Mucosa of gallbladder (tissue), 1 donor: ENCODE data around the gene EEIG1. TPM values are rescaled to one million over a fixed set of nuclear protein-coding genes. Genes with fewer than 3 reads are reported as not detected.

ENCODE experiments used
- DNase-seq: peaks from one replicate; pipeline ENCODE4 v3.0.0-alpha.2; 2020; ENCODE audit warnings: low spot score
- total RNA-seq: library from RNA; stranded (reverse); gene quantifications from one replicate; pipeline ENCODE4 v1.2.1, GENCODE V29; 2021
- donor health status: DM: no; HTN: no; CAD: no.

Gene EEIG1
- total RNA-seq, 1 donor from 2014 or later: 220 TPM

DNA sequence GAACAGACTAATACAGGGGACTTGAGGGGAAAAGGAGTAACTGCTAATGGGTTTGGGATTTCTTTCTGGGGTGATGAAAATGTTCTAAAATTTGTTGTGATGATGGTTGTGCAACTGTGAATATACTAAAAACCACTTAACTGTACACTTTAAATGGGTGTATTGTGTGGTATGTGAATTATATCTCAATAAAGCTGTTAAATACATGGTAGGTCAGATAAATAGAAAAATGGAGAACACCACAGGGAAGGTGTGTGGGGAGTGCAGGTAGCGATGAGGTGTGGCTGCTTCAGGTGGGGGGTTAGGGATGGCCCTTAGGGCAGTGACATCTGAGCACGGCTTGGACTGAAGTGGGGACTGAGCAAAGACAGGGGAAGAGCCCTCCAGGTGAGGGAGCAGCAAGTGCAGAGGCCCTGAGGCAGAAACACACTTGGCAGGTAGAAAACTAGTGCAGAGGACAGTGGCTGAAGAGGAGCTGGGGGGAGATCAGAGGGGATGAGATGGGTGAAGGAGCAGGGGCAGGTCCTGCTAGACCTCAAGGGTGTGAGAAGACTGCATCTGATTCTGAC is 20.9 kb downstream of the EEIG1 start:
- no peak for DNase-seq

GRCh38 chr9:127959398-127959797 is 21.4 kb downstream of the EEIG1 start:
- no peak for DNase-seq

GRCh38 chr9:127958728-127959127 is 22.1 kb downstream of the EEIG1 start:
- DNase-seq: no peak

GRCh38 chr9:127955294-127956015 is 25.3 kb downstream of the EEIG1 start:
- peak; percentile 95 for DNase-seq

- DNase-seq: no peak
Observed at GRCh38 chr9:127954831-127955293, 25.9 kb downstream of the EEIG1 start.

DNA sequence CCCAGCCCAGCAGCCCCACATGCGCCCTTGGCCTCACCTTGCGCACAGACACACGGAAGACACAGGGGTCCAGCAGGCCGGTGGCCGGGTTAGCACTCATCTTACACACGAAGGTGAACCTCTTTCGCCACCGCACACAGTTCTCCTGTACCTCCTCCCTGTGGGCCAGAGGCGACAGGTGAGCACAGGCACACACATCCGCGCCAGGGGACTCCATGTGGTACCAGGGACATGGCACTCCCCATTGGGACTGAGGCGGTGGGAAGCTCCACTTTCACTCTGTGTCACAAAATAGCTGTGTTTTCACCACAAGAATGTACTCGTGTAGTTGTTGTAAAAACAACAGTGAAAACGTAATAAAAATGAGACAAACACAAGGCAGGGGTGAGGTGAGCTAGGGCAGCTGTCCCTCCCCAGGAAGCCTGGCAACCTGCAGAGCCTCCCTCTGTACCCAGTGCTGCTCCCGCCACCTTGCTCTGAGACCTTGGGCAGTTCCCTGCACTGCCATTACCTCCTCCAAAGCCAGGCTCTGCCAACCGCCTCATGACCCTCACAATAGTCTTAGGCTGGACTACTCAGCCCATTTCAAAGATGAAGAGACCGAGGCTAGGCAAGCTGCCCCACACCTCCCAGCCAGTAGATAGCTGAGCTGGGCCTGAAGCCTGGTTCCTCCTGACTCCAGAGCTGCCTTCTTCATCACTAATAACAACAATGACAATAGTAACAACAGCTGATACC is 26.9 kb downstream of the EEIG1 start:
- no peak for DNase-seq

DNA sequence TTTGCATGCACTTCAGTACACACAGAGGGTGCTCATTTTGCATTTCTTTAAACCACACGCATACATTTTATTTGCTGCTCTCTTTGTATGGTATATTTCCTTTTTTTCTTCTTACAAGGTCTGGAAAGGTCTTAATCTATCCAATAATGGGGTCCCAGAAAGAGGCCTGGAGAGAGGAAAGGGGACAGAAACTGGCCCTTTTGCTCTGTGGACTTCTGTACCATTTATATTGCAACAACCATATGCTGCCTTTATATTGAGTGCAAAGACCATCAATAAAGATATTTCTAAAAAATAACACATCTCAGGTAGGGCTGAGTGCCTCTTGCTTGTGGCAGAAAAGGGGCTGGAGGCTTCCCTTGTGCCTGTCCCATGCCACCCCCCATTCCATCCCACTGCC is 27.6 kb downstream of the EEIG1 start:
- DNase-seq: no peak

- no peak for DNase-seq
Observed at GRCh38 chr9:127950513-127951289, 30.1 kb downstream of the EEIG1 start.

- DNase-seq: no peak
Observed at GRCh38 chr9:127949827-127950512, 30.8 kb downstream of the EEIG1 start.

GRCh38 chr9:127947841-127948710 is 32.7 kb downstream of the EEIG1 start:
- DNase-seq: no peak

DNA sequence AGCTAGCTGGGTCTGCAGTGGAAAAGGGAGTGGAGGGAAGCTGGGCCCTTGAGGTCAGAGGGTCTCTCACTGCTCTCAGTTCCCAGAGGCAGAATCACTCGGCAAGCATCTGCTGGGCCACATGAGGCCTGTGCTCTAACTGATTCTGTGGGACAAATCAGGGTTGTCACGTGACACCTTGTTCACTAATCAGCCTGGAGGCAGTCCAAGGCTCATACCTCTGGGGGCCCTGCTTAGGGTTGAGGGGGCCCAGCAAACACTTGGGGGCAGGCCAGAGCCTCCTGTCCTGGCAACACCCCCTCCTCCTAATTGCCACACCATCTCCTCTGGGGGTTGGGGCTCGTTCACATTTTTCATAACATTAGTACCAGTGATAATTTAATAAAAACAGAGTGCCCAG is 34.1 kb downstream of the EEIG1 start:
- DNase-seq: no peak

DNA sequence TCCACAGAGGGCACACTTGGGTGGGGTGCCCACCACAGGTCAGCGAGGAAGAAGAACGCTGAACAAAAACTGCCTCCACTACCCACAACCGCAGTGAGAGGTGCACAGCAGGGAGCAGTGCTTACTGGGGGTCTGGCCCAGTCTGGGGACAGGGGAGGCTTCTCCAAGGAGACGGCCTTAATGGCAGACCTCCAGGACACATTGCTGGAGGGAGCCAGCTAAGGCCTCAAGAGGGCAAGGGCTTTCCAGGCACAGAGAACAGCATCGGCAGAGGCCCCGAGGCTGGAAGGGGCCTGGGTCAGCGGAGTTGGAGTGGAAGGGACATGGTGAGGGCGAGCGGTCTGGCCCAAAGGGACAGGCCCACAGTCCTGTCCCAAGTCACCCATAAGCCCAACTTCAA is 34.8 kb downstream of the EEIG1 start:
- no peak for DNase-seq

- DNase-seq: no peak
Observed at GRCh38 chr9:127945338-127945737, 35.5 kb downstream of the EEIG1 start.

GRCh38 chr9:127944586-127945218 is 36.1 kb downstream of the EEIG1 start:
- no peak for DNase-seq

DNA sequence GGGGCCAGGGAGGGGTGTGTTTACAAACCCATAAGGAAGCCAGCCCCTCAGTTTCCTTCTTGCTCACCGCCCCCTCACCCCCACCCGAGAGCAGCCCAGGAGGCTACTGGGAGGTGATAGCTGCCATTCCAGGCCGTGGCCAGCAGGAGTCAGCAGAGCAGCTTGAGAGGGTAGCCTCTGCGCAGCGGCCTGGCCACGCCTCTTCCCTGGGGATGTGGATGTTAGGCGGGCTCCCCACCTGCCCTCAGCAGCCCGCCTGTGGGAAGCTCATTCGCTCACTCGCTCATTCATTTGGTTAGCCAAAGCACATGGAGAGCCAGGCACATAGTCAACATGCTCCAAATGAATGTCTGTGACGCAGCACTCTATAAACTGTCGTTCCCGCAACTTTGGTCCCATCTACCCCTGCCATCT is 37.1 kb downstream of the EEIG1 start:
- DNase-seq: peak; percentile 80

- no peak for DNase-seq
Observed at GRCh38 chr9:127943011-127943662, 37.7 kb downstream of the EEIG1 start.

GRCh38 chr9:127942216-127943010 is 38.4 kb downstream of the EEIG1 start:
- DNase-seq: peak; percentile 70

- DNase-seq: no peak
Observed at GRCh38 chr9:127941961-127942215, 38.9 kb downstream of the EEIG1 start.
